ENCODE results near the gene ZNF277. TPM values are rescaled to one million over a fixed set of nuclear protein-coding genes. Genes with fewer than 3 reads are reported as not detected.

Gene ZNF277
- total RNA-seq, 1 experiment from 2014 or later, result 21.3 TPM

- ChIA-PET POLR2A (no interaction called here), CTCF (no interaction called here), RAD21 (ENCODE audit: low non-redundant PET in 1 of 2, low total read pairs in 2 of 2, uncharacterized antibody in 2 of 2, unreplicated experiment in 2 of 2) (no interaction called here)
- H3K79me2 ChIP-seq (ENCODE audit: insufficient read depth, low read length), result peaks cover 21% of the 10 kb centered on the region
- no peaks in the 10 kb centered on the region for H3K9me2 ChIP-seq (ENCODE audit: insufficient read depth)
- no peaks in the 10 kb centered on the region for H3K36me3 ChIP-seq (ENCODE audit: control insufficient read depth in 1 of 2, insufficient read depth in 2 of 2, low read length in 2 of 2)
- H3K9ac ChIP-seq (ENCODE audit: low read length), result no peak overlapping the region
- H3K4me2 ChIP-seq (ENCODE audit: low read length), result no peak overlapping the region
- no peak overlapping the region for H2AFZ ChIP-seq (ENCODE audit: low read depth, low read length, poor library complexity, severe bottlenecking)
- DNase-seq (ENCODE audit: low read depth, low spot score) (no peak), ATAC-seq (no peak)
- BruUV-seq (replicated peaks), result no TSS peak
- no peaks in the 10 kb centered on the region for H3K9me3 ChIP-seq (ENCODE audit: control insufficient read depth in 1 of 2, insufficient read depth in 1 of 2, low read depth in 1 of 2, low read length in 2 of 2)
- no peaks in the 10 kb centered on the region for H4K20me1 ChIP-seq (ENCODE audit: insufficient read depth)
- no peaks in the 10 kb centered on the region for H3K27me3 ChIP-seq (ENCODE audit: insufficient read depth, low read length)
- no peak overlapping the region for H3K27ac ChIP-seq (ENCODE audit: low read depth, low read length)
- intact Hi-C loops (cut with micrococcal nuclease), result no loop called here
- no peak for TF ChIP-seq EGR1 (IDR thresholded peaks at IDR 0.05; ENCODE audit: low read depth)
- no peak for TF ChIP-seq YY1 (IDR thresholded peaks at IDR 0.05; ENCODE audit: extremely low read depth, insufficient replicate concordance, low read depth, low read length)
- no peak for TF ChIP-seq POLR2AphosphoS5 (IDR thresholded peaks at IDR 0.05; ENCODE audit: low read depth, low read length)
- TF ChIP-seq JUND (IDR thresholded peaks at IDR 0.05), result no peak
- no peak for TF ChIP-seq SRF (IDR thresholded peaks at IDR 0.05; ENCODE audit: low read depth)
- TF ChIP-seq ELF1 (IDR thresholded peaks at IDR 0.05; ENCODE audit: borderline replicate concordance, low read depth), result no peak
- no peak for TF ChIP-seq REST (IDR thresholded peaks at IDR 0.05; ENCODE audit: low read depth)
- no peak for TF ChIP-seq FOSL1 (IDR thresholded peaks at IDR 0.05; ENCODE audit: low read depth)
- H3K4me1 ChIP-seq (ENCODE audit: control insufficient read depth in 1 of 2, insufficient read depth in 2 of 2, low read length in 2 of 2), result no peaks in the 10 kb centered on the region
- no peak overlapping the region for H3K4me3 ChIP-seq (replicated peaks in 1 of 2; ENCODE audit: low read depth in 1 of 2, low read length in 2 of 2)
Measured at GRCh38 chr7:112215787-112216186, 9.3 kb downstream of the ZNF277 start.

All from HCT116 (cell line).